ENCODE measurements around the gene ABHD10.
A peak's percentile ranks its signal among the peaks of the same experiment; 100 is the strongest.

Gene ABHD10

GRCh38 chr3:111949712-111950111 is 29.1 kb upstream of the ABHD10 start:
- Histone ChIP-seq H3K4me1 (ENCODE audit: control insufficient read depth, insufficient read depth, low read length) (no peaks in the 10 kb centered on the region), H3K9me3 (replicated peaks; ENCODE audit: low read length) (no peaks in the 10 kb centered on the region), H3K9ac (ENCODE audit: low read depth, low read length) (no peak overlapping the region), H3K36me3 (ENCODE audit: insufficient read depth, low read length) (peaks cover 33% of the 10 kb centered on the region), H3K27me3 (ENCODE audit: control insufficient read depth, insufficient read depth, low read length) (no peaks in the 10 kb centered on the region), H3K4me3 (ENCODE audit: low read length) (no peak overlapping the region), H3K4me2 (ENCODE audit: low read length) (no peak overlapping the region)

GRCh38 chr3:111951032-111951431 is 27.8 kb upstream of the ABHD10 start:
- Histone ChIP-seq H3K9me3 (replicated peaks; ENCODE audit: low read length) (no peaks in the 10 kb centered on the region), H3K36me3 (ENCODE audit: insufficient read depth, low read length) (peaks cover 29% of the 10 kb centered on the region), H3K27me3 (ENCODE audit: control insufficient read depth, insufficient read depth, low read length) (no peaks in the 10 kb centered on the region), H3K4me3 (ENCODE audit: low read length) (no peak overlapping the region), H3K9ac (ENCODE audit: low read depth, low read length) (no peak overlapping the region), H3K4me2 (ENCODE audit: low read length) (no peak overlapping the region), H3K4me1 (ENCODE audit: control insufficient read depth, insufficient read depth, low read length) (no peaks in the 10 kb centered on the region)

GRCh38 chr3:111952086-111952485 is 26.7 kb upstream of the ABHD10 start:
- no peaks in the 10 kb centered on the region for H3K4me1 ChIP-seq (ENCODE audit: control insufficient read depth, insufficient read depth, low read length)
- no peak overlapping the region for H3K9ac ChIP-seq (ENCODE audit: low read depth, low read length)
- H3K9me3 ChIP-seq (replicated peaks; ENCODE audit: low read length): no peaks in the 10 kb centered on the region
- H3K4me3 ChIP-seq (ENCODE audit: low read length): no peak overlapping the region
- peaks cover 32% of the 10 kb centered on the region for H3K36me3 ChIP-seq (ENCODE audit: insufficient read depth, low read length)
- H3K27me3 ChIP-seq (ENCODE audit: control insufficient read depth, insufficient read depth, low read length): no peaks in the 10 kb centered on the region
- no peak overlapping the region for H3K4me2 ChIP-seq (ENCODE audit: low read length)

- Histone ChIP-seq H3K36me3 (ENCODE audit: insufficient read depth, low read length) (peaks cover 36% of the 10 kb centered on the region), H3K9me3 (replicated peaks; ENCODE audit: low read length) (no peaks in the 10 kb centered on the region), H3K4me1 (ENCODE audit: control insufficient read depth, insufficient read depth, low read length) (no peaks in the 10 kb centered on the region), H3K4me3 (ENCODE audit: low read length) (no peak overlapping the region), H3K27me3 (ENCODE audit: control insufficient read depth, insufficient read depth, low read length) (no peaks in the 10 kb centered on the region), H3K4me2 (ENCODE audit: low read length) (no peak overlapping the region), H3K9ac (ENCODE audit: low read depth, low read length) (no peak overlapping the region)
Observed at GRCh38 chr3:111952866-111953450, 25.9 kb upstream of the ABHD10 start.

GRCh38 chr3:111954228-111954990 is 24.4 kb upstream of the ABHD10 start:
- Histone ChIP-seq H3K4me2 (ENCODE audit: low read length) (no peak overlapping the region), H3K27me3 (ENCODE audit: control insufficient read depth, insufficient read depth, low read length) (no peaks in the 10 kb centered on the region), H3K4me3 (ENCODE audit: low read length) (no peak overlapping the region), H3K36me3 (ENCODE audit: insufficient read depth, low read length) (peaks cover 35% of the 10 kb centered on the region), H3K9me3 (replicated peaks; ENCODE audit: low read length) (no peaks in the 10 kb centered on the region), H3K4me1 (ENCODE audit: control insufficient read depth, insufficient read depth, low read length) (no peaks in the 10 kb centered on the region), H3K9ac (ENCODE audit: low read depth, low read length) (no peak overlapping the region)

GRCh38 chr3:111955876-111956275 is 22.9 kb upstream of the ABHD10 start:
- Histone ChIP-seq H3K27me3 (ENCODE audit: control insufficient read depth, insufficient read depth, low read length) (no peaks in the 10 kb centered on the region), H3K9me3 (replicated peaks; ENCODE audit: low read length) (no peaks in the 10 kb centered on the region), H3K4me1 (ENCODE audit: control insufficient read depth, insufficient read depth, low read length) (no peaks in the 10 kb centered on the region), H3K9ac (ENCODE audit: low read depth, low read length) (no peak overlapping the region), H3K4me3 (ENCODE audit: low read length) (no peak overlapping the region), H3K4me2 (ENCODE audit: low read length) (no peak overlapping the region), H3K36me3 (ENCODE audit: insufficient read depth, low read length) (peaks cover 27% of the 10 kb centered on the region)

GRCh38 chr3:111956449-111956848 is 22.4 kb upstream of the ABHD10 start:
- Histone ChIP-seq H3K27me3 (ENCODE audit: control insufficient read depth, insufficient read depth, low read length) (no peaks in the 10 kb centered on the region), H3K36me3 (ENCODE audit: insufficient read depth, low read length) (peaks cover 27% of the 10 kb centered on the region), H3K9ac (ENCODE audit: low read depth, low read length) (no peak overlapping the region), H3K4me2 (ENCODE audit: low read length) (no peak overlapping the region), H3K9me3 (replicated peaks; ENCODE audit: low read length) (no peaks in the 10 kb centered on the region), H3K4me3 (ENCODE audit: low read length) (no peak overlapping the region), H3K4me1 (ENCODE audit: control insufficient read depth, insufficient read depth, low read length) (no peaks in the 10 kb centered on the region)

GRCh38 chr3:111956995-111957734 is 21.7 kb upstream of the ABHD10 start:
- Histone ChIP-seq H3K36me3 (ENCODE audit: insufficient read depth, low read length) (peaks cover 29% of the 10 kb centered on the region), H3K4me3 (ENCODE audit: low read length) (no peak overlapping the region), H3K9me3 (replicated peaks; ENCODE audit: low read length) (no peaks in the 10 kb centered on the region), H3K27me3 (ENCODE audit: control insufficient read depth, insufficient read depth, low read length) (no peaks in the 10 kb centered on the region), H3K4me2 (ENCODE audit: low read length) (no peak overlapping the region), H3K9ac (ENCODE audit: low read depth, low read length) (no peak overlapping the region), H3K4me1 (ENCODE audit: control insufficient read depth, insufficient read depth, low read length) (no peaks in the 10 kb centered on the region)

- H3K27me3 ChIP-seq (ENCODE audit: control insufficient read depth, insufficient read depth, low read length): no peaks in the 10 kb centered on the region
- no peaks in the 10 kb centered on the region for H3K9me3 ChIP-seq (replicated peaks; ENCODE audit: low read length)
- H3K4me3 ChIP-seq (ENCODE audit: low read length): no peak overlapping the region
- H3K36me3 ChIP-seq (ENCODE audit: insufficient read depth, low read length): peaks cover 32% of the 10 kb centered on the region
- no peak overlapping the region for H3K4me2 ChIP-seq (ENCODE audit: low read length)
- H3K9ac ChIP-seq (ENCODE audit: low read depth, low read length): no peak overlapping the region
- peaks cover 16% of the 10 kb centered on the region for H3K4me1 ChIP-seq (ENCODE audit: control insufficient read depth, insufficient read depth, low read length)
Observed at GRCh38 chr3:111961461-111962164, 17.2 kb upstream of the ABHD10 start.

GRCh38 chr3:111963424-111963823 is 15.4 kb upstream of the ABHD10 start:
- peak overlapping the region; percentile 71 for H3K9ac ChIP-seq (ENCODE audit: low read depth, low read length)
- peaks cover 31% of the 10 kb centered on the region for H3K36me3 ChIP-seq (ENCODE audit: insufficient read depth, low read length)
- H3K4me1 ChIP-seq (ENCODE audit: control insufficient read depth, insufficient read depth, low read length): peaks cover 24% of the 10 kb centered on the region

GRCh38 chr3:111965484-111965883 is 13.3 kb upstream of the ABHD10 start:
- no peak overlapping the region for H3K4me3 ChIP-seq (ENCODE audit: low read length)
- H3K9me3 ChIP-seq (replicated peaks; ENCODE audit: low read length): no peaks in the 10 kb centered on the region
- H3K36me3 ChIP-seq (ENCODE audit: insufficient read depth, low read length): peaks cover 42% of the 10 kb centered on the region
- H3K27me3 ChIP-seq (ENCODE audit: control insufficient read depth, insufficient read depth, low read length): no peaks in the 10 kb centered on the region
- H3K4me2 ChIP-seq (ENCODE audit: low read length): no peak overlapping the region
- no peak overlapping the region for H3K9ac ChIP-seq (ENCODE audit: low read depth, low read length)
- peaks cover 24% of the 10 kb centered on the region for H3K4me1 ChIP-seq (ENCODE audit: control insufficient read depth, insufficient read depth, low read length)

More at GRCh38 chr3:111963424-111963823, 15.4 kb upstream of the ABHD10 start:
- Histone ChIP-seq H3K4me2 (ENCODE audit: low read length) (peak overlapping the region; percentile 47), H3K9me3 (replicated peaks; ENCODE audit: low read length) (no peaks in the 10 kb centered on the region), H3K27me3 (ENCODE audit: control insufficient read depth, insufficient read depth, low read length) (no peaks in the 10 kb centered on the region), H3K4me3 (ENCODE audit: low read length) (no peak overlapping the region)
